IMR-90 (cell line): Measurements from ENCODE around the gene BPGM. TPM values are rescaled to one million over a fixed set of nuclear protein-coding genes. Genes with fewer than 3 reads are reported as not detected.

Experiments used
- ATAC-seq: fragments of 200-7000 bp; cut with Tn5 transposase; 2 replicates; pipeline ENCODE4 v1.9.1; 2020; ENCODE audit warnings: low read depth, mild to moderate bottlenecking, moderate library complexity
- BruUV-seq: library from RNA; stranded (reverse); fragments of 400-500 nt; replicated peaks from 2 replicates; lab custom pipeline; 2021; lab: Mats Ljungman, UMichigan
- CTCF ChIA-PET: fragments of 300-600 bp; formaldehyde crosslinking; extraction: SDS; loops from one replicate; lab custom pipeline; 2021; ENCODE audit warnings: antibody characterized with exemption; lab: Yijun Ruan, JAX
- POLR2A ChIA-PET: fragments of 300-600 bp; sonication (Branson Sonifier 250); formaldehyde crosslinking; loops from one replicate; lab custom pipeline; 2022; ENCODE audit warnings: antibody characterized with exemption; ENCODE audit not compliant: unreplicated experiment; lab: Charles Lee
- DNase-seq: peaks from one replicate; pipeline ENCODE4 v3.0.0; 2013
- H2AFZ ChIP-seq: replicated peaks from 2 replicates; pipeline ENCODE3; 2013; ENCODE audit warnings: low read length, mild to moderate bottlenecking; ENCODE audit not compliant: poor library complexity
- H2AK5ac ChIP-seq: 2 replicates; pipeline ENCODE4 v1.6.1; 2013; ENCODE audit warnings: low read depth, low read length, inconsistent platforms
- H2AK9ac ChIP-seq: replicated peaks from 2 replicates; pipeline ENCODE3; 2013; ENCODE audit warnings: mild to moderate bottlenecking, low read depth, low read length, moderate library complexity; ENCODE audit not compliant: poor library complexity
- H2BK120ac ChIP-seq: 2 replicates; pipeline ENCODE4 v1.6.1; 2013; ENCODE audit warnings: low read depth, low read length, inconsistent platforms
- H2BK15ac ChIP-seq: 3 replicates; pipeline ENCODE4 v1.6.1; 2013; ENCODE audit warnings: low read depth, low read length, inconsistent platforms
- H2BK20ac ChIP-seq: 2 replicates; pipeline ENCODE4 v1.6.1; 2013; ENCODE audit warnings: low read depth, mild to moderate bottlenecking, inconsistent platforms, low read length, moderate library complexity
- H2BK5ac ChIP-seq: 2 replicates; pipeline ENCODE4 v1.6.1; 2013; ENCODE audit warnings: mild to moderate bottlenecking, low read depth, low read length, inconsistent platforms; ENCODE audit not compliant: poor library complexity, severe bottlenecking
- H3K14ac ChIP-seq: replicated peaks from 2 replicates; pipeline ENCODE4 v1.6.1; 2013; ENCODE audit warnings: low read depth, low read length, inconsistent platforms
- H3K18ac ChIP-seq: 2 replicates; pipeline ENCODE4 v1.6.1; 2013; ENCODE audit warnings: low read depth, low read length, control low read depth
- H3K23ac ChIP-seq: 2 replicates; pipeline ENCODE4 v1.6.1; 2013; ENCODE audit warnings: low read depth, low read length, inconsistent platforms
- H3K27ac ChIP-seq: 2 replicates; pipeline ENCODE4 v1.5.1; 2013; ENCODE audit warnings: mild to moderate bottlenecking, control low read depth, low read length; ENCODE audit not compliant: insufficient read depth
- H3K27me3 ChIP-seq: 2 replicates; pipeline ENCODE4 v1.6.1; 2013; ENCODE audit warnings: low read length; ENCODE audit not compliant: control insufficient read depth, insufficient read depth
- H3K36me3 ChIP-seq: 2 replicates; pipeline ENCODE4 v1.6.1; 2013; ENCODE audit warnings: low read length, mixed read lengths; ENCODE audit not compliant: control insufficient read depth, insufficient read depth
- H3K4ac ChIP-seq: 2 replicates; pipeline ENCODE4 v1.6.1; 2013; ENCODE audit warnings: low read depth, low read length, inconsistent platforms
- H3K4me1 ChIP-seq: 2 replicates; pipeline ENCODE4 v1.6.1; 2013; ENCODE audit warnings: low read length, mixed read lengths; ENCODE audit not compliant: control insufficient read depth, insufficient read depth
- H3K4me2 ChIP-seq: 2 replicates; pipeline ENCODE4 v1.6.1; 2013; ENCODE audit warnings: low read depth, mild to moderate bottlenecking, control low read depth, low read length, moderate library complexity
- H3K4me3 ChIP-seq: 2 replicates; pipeline ENCODE4 v1.5.1; 2013; ENCODE audit warnings: low read depth, mild to moderate bottlenecking, control low read depth, low read length, moderate library complexity; ENCODE audit not compliant: insufficient read depth
- H3K56ac ChIP-seq: 2 replicates; pipeline ENCODE4 v1.6.1; 2013; ENCODE audit warnings: low read length, inconsistent platforms; ENCODE audit not compliant: insufficient read depth; ENCODE audit errors: extremely low read depth
- H3K79me1 ChIP-seq, 2 experiments: 2 replicates each; pipeline ENCODE4 v1.6.1; 2013; ENCODE audit warnings: low read length in 2 of 2, inconsistent platforms in 1 of 2, low read depth in 1 of 2
- H3K9ac ChIP-seq: 2 replicates; pipeline ENCODE4 v1.6.1; 2013; ENCODE audit warnings: low read depth, low read length, control low read depth
- H3K9me1 ChIP-seq: 2 replicates; pipeline ENCODE4 v1.6.1; 2013; ENCODE audit warnings: low read length, inconsistent platforms; ENCODE audit not compliant: insufficient read depth
- H3K9me3 ChIP-seq: 2 replicates; pipeline ENCODE4 v1.6.1; 2013; ENCODE audit warnings: low read length; ENCODE audit not compliant: control insufficient read depth, insufficient read depth
- H4K20me1 ChIP-seq: 2 replicates; pipeline ENCODE4 v1.6.1; 2013; ENCODE audit warnings: low read length, inconsistent platforms; ENCODE audit not compliant: insufficient read depth
- H4K5ac ChIP-seq: 2 replicates; pipeline ENCODE4 v1.6.1; 2013; ENCODE audit warnings: mild to moderate bottlenecking, low read depth, low read length, control low read depth
- H4K8ac ChIP-seq, 2 experiments: 2 replicates each; pipeline ENCODE4 v1.6.1; 2013; ENCODE audit warnings: low read depth in 2 of 2, low read length in 2 of 2, control low read depth in 1 of 2, inconsistent platforms in 1 of 2
- H4K91ac ChIP-seq: 2 replicates; pipeline ENCODE4 v1.6.1; 2013; ENCODE audit warnings: low read depth, low read length, inconsistent platforms; ENCODE audit not compliant: insufficient read depth
- CHD1 ChIP-seq: IDR thresholded peaks from 2 replicates; pipeline ENCODE4 v1.6.1; 2012; ENCODE audit warnings: low read depth, low read length, improper control_type of control experiment
- RFX5 ChIP-seq: IDR thresholded peaks from 2 replicates; pipeline ENCODE4 v1.8.0; 2012; ENCODE audit warnings: low read depth, mild to moderate bottlenecking, low read length, moderate library complexity
- WGBS, 2 experiments: methylation state at CpG; one replicate each; pipeline versions ENCODE4 v1.1.5 to v1.1.7; 2013; ENCODE audit warnings: missing lambda C conversion rate in 2 of 2; ENCODE audit not compliant: insufficient read length in 1 of 2; ENCODE audit errors: extremely low coverage in 2 of 2; 5-methylcytosine and 5-hydroxymethylcytosine counted together
- dilution Hi-C: fragments of 300-500 bp; cut with HindIII; formaldehyde crosslinking; loops from one replicate; pipeline ENCODE4 v1.14.3; 2018; ENCODE audit warnings: low sequenced_read_pairs; ENCODE audit not compliant: unreplicated experiment
- in situ Hi-C: fragments of 300-500 bp; cut with MboI; formaldehyde crosslinking; loops from 3 replicates; pipeline ENCODE4 v1.14.3; 2019; ENCODE audit warnings: low sequenced_read_pairs, inconsistent platforms, mixed read lengths
- intact Hi-C: fragments of 100-400 bp; cut with micrococcal nuclease; formaldehyde crosslinking; loops from 2 replicates; pipeline ENCODE4 v1.10.0; 2022
- polyA plus RNA-seq, 3 experiments: library from polyadenylated mRNA; depleted of rRNA; stranded (reverse); fragments of >200 nt; gene quantifications; 2 replicates each; pipeline ENCODE4 v1.2.3, GENCODE V29; 2012; ENCODE audit warnings: low replicate concordance in 1 of 3
- total RNA-seq: library from RNA; depleted of rRNA; stranded (reverse); fragments of >200 nt; gene quantifications from 2 replicates; pipeline ENCODE4 v1.2.3, GENCODE V29; 2012

Gene BPGM
- total and polyA plus RNA-seq, 2 of the 4 experiments (the other 2 are of a cell fraction): 18.8 to 20.0 TPM

- Histone ChIP-seq H4K20me1 (no peaks in the 10 kb centered on the region), H3K9ac (no peak overlapping the region), H3K9me1 (peaks cover 8% of the 10 kb centered on the region), H4K8ac (no peak overlapping the region), H3K9me3 (no peaks in the 10 kb centered on the region), H3K79me1 (peaks cover 0 to 7% of the 10 kb centered on the region in 2 experiments; a peak in 1 of 4 replicates), H2BK20ac (no peak overlapping the region), H3K27ac (no peak overlapping the region), H2BK5ac (no peak overlapping the region), H3K4me2 (no peak overlapping the region), H2AK9ac (no peak overlapping the region), H3K27me3 (no peaks in the 10 kb centered on the region), H3K56ac (no peak overlapping the region), H3K23ac (no peak overlapping the region), H3K4me3 (no peak overlapping the region), H3K18ac (no peak overlapping the region), H4K91ac (no peak overlapping the region), H3K36me3 (no peaks in the 10 kb centered on the region), H2BK120ac (no peak overlapping the region), H2BK15ac (no peak overlapping the region), H3K4me1 (peaks cover 14% of the 10 kb centered on the region), H2AFZ (no peak overlapping the region), H4K5ac (no peak overlapping the region), H3K4ac (no peak overlapping the region), H2AK5ac (no peak overlapping the region), H3K14ac (no peak overlapping the region)
- in situ Hi-C loops (loop anchor here (5.0 to 25.0 kb wide), 2 partner anchors 75 to 865 kb away; partner anchors contain the start of gene NUP205), dilution Hi-C loops (no loop called here), intact Hi-C loops (no loop called here)
- no peak for DNase-seq
- BruUV-seq: no TSS peak
- CTCF ChIA-PET: no interaction called here
- POLR2A ChIA-PET: no interaction called here
- TF ChIP-seq RFX5 (no peak), CHD1 (no peak)
- no peak for ATAC-seq
- no CpG with 5 or more reads among the region's 3 CpGs for WGBS, 2 experiments
These were observed 50.7 kb downstream of the BPGM start for GRCh38 chr7:134697205-134697886.
